ENCODE data around the gene RTKN.

RTKN gene

DNA sequence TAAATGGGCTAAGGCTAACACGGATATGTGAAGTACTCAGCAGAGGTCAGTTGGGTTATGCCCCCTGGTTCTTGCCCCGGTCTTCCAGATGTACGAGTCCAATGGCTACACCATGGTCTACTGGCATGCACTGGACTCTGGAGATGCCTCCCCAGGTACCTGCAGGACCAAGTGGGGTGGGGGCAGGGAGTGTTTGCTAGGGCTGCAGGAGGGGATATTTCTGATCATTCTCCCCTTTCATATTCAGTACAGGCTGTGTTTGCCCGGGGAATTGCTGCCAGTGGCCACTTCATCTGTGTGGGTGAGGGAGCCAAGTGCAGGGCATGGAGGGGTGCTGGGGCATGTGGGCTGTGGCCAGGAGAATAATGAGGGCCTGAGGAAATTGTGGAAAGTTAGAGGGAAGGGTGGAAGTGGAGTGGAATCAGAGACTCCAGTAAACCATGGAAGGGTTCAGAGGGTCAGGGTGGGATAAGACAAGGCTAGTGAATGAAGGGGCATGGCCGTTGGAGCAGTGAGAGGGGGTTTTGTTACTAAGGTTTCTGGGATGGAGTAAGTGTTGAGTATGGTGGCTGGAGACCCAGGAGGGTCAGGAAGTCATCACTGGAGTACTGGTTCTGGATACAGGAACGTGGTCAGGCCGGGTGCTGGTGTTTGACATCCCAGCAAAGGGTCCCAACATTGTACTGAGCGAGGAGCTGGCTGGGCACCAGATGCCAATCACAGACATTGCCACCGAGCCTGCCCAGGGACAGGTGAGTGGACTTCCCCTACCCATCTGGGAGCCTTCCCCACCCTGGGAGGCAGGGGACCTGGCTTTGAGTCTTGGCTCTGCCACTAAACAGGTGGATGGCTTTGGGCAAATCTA is 18.3 kb downstream of the RTKN start:
- TF ChIP-seq SIN3A (IDR thresholded peaks at IDR 0.05; ENCODE audit: borderline replicate concordance, insufficient read depth, low read length) (no peak), POLR2AphosphoS5 (IDR thresholded peaks at IDR 0.05; ENCODE audit: low read depth, low read length) (peak; percentile 49; the same call in 1 of the 2 replicates)

DNA sequence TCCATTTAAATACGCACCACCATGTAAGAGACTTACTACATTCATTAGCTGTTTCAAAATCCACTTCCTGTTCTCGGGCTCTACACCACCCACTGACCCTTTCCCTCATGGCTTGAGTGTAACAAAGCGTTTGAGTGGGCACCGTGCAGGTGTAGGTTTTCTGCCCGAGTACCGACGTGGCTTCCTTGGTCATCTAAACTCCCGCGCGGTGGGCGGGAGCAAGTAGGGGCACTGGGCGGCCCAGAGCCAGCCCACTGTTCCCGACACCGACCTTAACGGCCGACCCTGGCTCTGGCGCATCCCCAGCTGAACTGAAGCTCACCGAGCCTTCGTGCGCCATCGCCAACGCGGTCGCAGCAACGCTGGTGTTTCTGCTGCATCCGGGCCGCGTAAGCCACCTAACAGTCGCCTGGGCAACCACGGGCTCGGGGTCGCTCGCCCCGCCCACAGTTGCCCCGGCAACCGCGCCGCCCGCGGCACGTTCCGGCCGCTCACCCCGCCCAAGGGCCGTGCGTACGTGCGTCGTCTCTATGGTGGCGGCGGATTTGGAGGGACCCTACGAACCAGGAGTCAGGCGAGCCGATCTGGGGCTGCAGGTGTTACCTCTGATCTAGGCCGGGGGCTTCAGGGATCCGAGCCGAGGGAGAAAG is 20.4 kb downstream of the RTKN start, which contains the start of the genes C2orf81 and WDR54:
Gene C2orf81 (minus strand): TSS at position 399 of the 650 bp plus-strand sequence. CDS start 59 bp downstream, at position 340.
Gene WDR54 (plus strand): TSS at position 510 of the 650 bp plus-strand sequence. CDS start 424 bp downstream, outside the sequence.
- TF ChIP-seq POLR2AphosphoS5 (IDR thresholded peaks at IDR 0.05; ENCODE audit: low read depth, low read length) (peak; percentile 76), FOXP2 (optimal IDR thresholded peaks at IDR 0.05; ENCODE audit: borderline replicate concordance, extremely low read depth, extremely low read length, insufficient read depth) (peak; percentile 98), TAF1 (IDR thresholded peaks at IDR 0.05; ENCODE audit: borderline replicate concordance, insufficient read depth, low read length) (0 out of 2 replicates have a peak, but pooled peaks have one; percentile 33), SIN3A (IDR thresholded peaks at IDR 0.05; ENCODE audit: borderline replicate concordance, insufficient read depth, low read length) (0 out of 2 replicates have a peak, but pooled peaks have one; percentile 21)
- TF ChIP-seq, protein P1, sequence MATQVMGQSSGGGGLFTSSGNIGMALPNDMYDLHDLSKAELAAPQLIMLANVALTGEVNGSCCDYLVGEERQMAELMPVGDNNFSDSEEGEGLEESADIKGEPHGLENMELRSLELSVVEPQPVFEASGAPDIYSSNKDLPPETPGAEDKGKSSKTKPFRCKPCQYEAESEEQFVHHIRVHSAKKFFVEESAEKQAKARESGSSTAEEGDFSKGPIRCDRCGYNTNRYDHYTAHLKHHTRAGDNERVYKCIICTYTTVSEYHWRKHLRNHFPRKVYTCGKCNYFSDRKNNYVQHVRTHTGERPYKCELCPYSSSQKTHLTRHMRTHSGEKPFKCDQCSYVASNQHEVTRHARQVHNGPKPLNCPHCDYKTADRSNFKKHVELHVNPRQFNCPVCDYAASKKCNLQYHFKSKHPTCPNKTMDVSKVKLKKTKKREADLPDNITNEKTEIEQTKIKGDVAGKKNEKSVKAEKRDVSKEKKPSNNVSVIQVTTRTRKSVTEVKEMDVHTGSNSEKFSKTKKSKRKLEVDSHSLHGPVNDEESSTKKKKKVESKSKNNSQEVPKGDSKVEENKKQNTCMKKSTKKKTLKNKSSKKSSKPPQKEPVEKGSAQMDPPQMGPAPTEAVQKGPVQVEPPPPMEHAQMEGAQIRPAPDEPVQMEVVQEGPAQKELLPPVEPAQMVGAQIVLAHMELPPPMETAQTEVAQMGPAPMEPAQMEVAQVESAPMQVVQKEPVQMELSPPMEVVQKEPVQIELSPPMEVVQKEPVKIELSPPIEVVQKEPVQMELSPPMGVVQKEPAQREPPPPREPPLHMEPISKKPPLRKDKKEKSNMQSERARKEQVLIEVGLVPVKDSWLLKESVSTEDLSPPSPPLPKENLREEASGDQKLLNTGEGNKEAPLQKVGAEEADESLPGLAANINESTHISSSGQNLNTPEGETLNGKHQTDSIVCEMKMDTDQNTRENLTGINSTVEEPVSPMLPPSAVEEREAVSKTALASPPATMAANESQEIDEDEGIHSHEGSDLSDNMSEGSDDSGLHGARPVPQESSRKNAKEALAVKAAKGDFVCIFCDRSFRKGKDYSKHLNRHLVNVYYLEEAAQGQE (IDR thresholded peaks at IDR 0.05; ENCODE audit: insufficient read depth in 1 of 2, low read depth in 2 of 2, low read length in 2 of 2): no peak

DNA sequence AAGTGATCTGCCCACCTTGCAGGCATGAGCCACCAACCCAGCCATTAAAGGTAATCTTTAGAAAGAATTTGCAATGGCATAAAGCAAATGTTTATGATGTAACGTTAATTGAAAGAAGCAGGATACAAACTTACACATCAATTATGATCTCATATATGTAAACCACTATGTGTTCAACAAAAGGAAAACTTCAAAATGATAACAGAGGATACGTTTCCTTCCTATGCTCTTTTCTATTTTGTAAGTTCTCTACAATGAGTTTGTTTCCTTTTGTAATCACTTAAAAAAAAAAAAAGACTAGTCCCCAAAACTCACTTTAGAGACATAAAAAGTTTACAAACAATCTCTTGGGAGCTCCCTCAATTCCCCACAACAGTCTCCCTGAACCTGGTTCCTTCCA is 21.7 kb downstream of the RTKN start:
- TF ChIP-seq, protein P1 (IDR thresholded peaks at IDR 0.05; ENCODE audit: insufficient read depth in 1 of 2, low read depth in 2 of 2, low read length in 2 of 2): no peak
- TF ChIP-seq FOXP2 (optimal IDR thresholded peaks at IDR 0.05; ENCODE audit: borderline replicate concordance, extremely low read depth, extremely low read length, insufficient read depth) (no peak), SIN3A (IDR thresholded peaks at IDR 0.05; ENCODE audit: borderline replicate concordance, insufficient read depth, low read length) (no peak), TAF1 (IDR thresholded peaks at IDR 0.05; ENCODE audit: borderline replicate concordance, insufficient read depth, low read length) (no peak), POLR2AphosphoS5 (IDR thresholded peaks at IDR 0.05; ENCODE audit: low read depth, low read length) (no peak)

DNA sequence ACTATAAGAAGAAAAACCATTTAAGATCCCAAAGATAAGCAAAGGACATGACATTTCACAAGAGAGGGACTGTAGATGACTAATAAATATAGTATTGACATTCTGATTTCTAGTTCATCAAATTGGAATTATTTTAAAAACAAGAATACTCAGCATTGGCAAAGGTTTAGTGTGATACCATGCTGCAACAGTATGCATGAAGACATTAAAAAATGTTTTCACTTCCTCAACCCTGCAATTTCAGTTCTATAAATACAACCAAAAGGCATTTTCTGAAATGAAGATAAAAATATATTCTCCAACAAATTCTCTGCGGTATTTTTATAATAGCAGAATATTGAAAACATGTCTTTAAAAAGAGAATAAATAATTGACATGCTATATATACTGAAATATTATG is 22.4 kb downstream of the RTKN start:
- TF ChIP-seq SIN3A (IDR thresholded peaks at IDR 0.05; ENCODE audit: borderline replicate concordance, insufficient read depth, low read length) (no peak), POLR2AphosphoS5 (IDR thresholded peaks at IDR 0.05; ENCODE audit: low read depth, low read length) (no peak), TAF1 (IDR thresholded peaks at IDR 0.05; ENCODE audit: borderline replicate concordance, insufficient read depth, low read length) (no peak), FOXP2 (optimal IDR thresholded peaks at IDR 0.05; ENCODE audit: borderline replicate concordance, extremely low read depth, extremely low read length, insufficient read depth) (no peak)
- TF ChIP-seq, protein P1 (IDR thresholded peaks at IDR 0.05; ENCODE audit: insufficient read depth in 1 of 2, low read depth in 2 of 2, low read length in 2 of 2): no peak

DNA sequence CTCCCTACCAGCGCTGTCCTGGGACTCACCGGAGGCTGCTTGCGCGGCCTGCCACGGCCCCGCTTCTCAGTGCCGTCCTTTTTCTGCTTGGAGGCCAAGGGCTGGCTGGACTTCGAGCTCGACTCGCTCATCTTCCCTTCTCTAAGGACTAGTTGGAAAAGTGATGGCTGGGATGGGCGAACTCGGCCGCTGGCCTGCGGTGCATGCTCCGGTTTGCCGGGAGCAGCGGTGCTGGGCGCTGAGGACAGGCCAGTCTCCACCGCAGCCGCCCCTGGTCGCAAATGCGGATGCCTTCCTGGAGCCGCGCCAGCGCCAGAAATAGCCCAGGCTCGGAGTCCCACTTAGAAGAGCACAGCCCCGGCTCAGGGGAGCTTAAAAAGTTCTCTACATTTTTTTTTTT is 23.4 kb downstream of the RTKN start:
- no peak for TF ChIP-seq SIN3A (IDR thresholded peaks at IDR 0.05; ENCODE audit: borderline replicate concordance, insufficient read depth, low read length)
- TF ChIP-seq POLR2AphosphoS5 (IDR thresholded peaks at IDR 0.05; ENCODE audit: low read depth, low read length): no peak
- no peak for TF ChIP-seq TAF1 (IDR thresholded peaks at IDR 0.05; ENCODE audit: borderline replicate concordance, insufficient read depth, low read length)
- TF ChIP-seq, protein P1 (IDR thresholded peaks at IDR 0.05; ENCODE audit: insufficient read depth in 1 of 2, low read depth in 2 of 2, low read length in 2 of 2): no peak
- no peak for TF ChIP-seq FOXP2 (optimal IDR thresholded peaks at IDR 0.05; ENCODE audit: borderline replicate concordance, extremely low read depth, extremely low read length, insufficient read depth)

All from PFSK-1 (cell line).